HG02759 (cell line): ENCODE results near the gene C19orf73.
"Not testable (repeated sequence)": the region's sequence is repeated elsewhere in the genome, so short reads cannot be mapped to it uniquely, and the experiment has no call there.

Source experiments
- ATAC-seq: cut with Tn5 transposase; IDR thresholded peaks from one replicate; pipeline ENCODE4 v1.9.1; 2021; ENCODE audit warnings: mild to moderate bottlenecking, moderate library complexity; ENCODE audit not compliant: unreplicated experiment

Gene C19orf73

DNA sequence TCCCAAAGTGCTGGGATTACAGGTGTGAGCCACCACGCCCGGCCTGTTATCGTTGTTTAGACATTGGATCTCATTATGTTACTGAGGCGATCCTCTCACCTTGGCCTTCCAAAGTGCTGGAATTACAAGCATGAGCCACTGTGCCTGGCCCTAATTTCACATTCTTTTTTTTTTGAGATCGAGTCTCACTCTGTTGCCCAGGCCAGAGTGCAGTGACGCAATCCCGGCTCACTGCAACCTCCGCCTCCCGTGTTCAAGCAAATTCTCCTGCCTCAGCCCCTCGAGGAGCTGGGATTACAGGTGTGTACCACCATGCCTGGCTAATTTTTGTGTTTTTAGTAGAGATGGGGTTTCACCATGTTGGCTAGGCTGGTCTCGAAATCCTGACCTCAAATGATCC is 4.3 kb upstream of the C19orf73 start:
- ATAC-seq = not testable (repeated sequence)

GRCh38 chr19:49121841-49122240 is 2.9 kb upstream of the C19orf73 start:
- ATAC-seq = not testable (repeated sequence)

GRCh38 chr19:49120868-49121267 is 1.9 kb upstream of the C19orf73 start:
- ATAC-seq = no peak

DNA sequence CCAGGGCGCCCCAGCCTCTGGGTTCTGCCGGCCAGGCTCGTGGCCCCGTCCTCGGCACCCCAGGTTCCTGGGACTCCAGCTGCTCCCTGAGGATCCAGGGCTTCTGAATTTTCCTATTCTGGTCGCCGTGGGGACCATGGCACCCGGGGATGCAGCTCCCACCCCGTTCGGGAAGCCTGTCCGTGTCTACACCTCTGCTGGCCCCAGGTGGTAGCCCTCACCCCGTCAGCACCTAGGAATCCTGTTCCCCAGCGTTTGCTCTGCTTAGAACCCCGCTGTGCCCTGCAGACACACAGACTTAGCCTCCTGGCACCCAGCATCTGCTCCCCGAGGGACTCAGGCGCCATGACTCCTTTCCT is 1.4 kb upstream of the C19orf73 start:
- no peak for ATAC-seq

DNA sequence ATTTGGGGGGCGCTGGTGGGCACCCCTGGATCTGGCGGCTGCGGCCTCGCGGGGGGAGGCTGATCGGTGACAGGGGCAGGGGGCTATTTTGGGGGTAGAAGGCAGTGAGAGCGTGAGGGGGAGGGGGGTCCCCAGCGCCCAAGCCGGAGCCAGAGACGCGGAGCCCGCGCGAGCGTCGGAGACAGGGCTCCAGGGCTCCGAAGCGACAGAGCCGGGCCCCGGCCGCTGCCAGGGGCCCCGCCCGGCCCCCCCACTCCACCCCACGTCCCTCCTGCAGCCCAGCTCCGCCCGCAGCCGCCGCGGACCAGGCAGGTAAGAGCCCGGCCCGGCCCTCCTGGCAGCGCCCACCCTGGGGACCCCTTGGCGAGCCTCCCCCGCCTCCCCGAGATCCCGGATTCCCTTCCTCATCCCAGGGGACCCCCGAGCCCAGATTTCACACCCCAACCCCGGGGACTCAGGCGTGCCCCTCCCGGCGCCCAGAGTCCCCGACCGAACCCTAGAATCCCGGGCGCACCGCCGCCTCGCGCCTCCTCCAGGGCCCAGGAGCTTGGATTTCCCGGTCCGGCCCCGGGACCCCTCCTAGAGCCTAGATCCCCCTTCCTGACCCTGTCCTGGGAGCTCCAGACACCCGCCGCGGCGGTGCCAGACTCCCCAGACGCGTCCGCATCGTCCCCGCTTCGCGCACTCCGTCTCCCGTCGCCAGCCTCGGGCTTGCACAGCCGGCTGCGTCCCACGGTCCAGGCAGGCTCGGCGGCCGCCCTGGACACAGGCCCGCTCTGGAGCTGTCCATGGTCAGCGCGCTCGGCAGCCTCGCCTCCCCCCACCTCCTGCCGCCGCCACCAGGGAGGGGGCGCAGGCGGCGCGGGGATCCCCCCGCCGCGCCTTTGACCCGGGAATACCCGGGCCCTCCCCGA is 725 bp upstream of the C19orf73 start, which contains the start of gene PPFIA3:
TSS of gene PPFIA3 (plus strand) at position 134 of the 914 bp plus-strand sequence. CDS start 8,330 bp downstream, outside the sequence.
- ATAC-seq = no peak

- ATAC-seq = no peak
These were observed 1.0 kb downstream of the C19orf73 start for GRCh38 chr19:49117677-49118564.

- no peak for ATAC-seq
These were observed 2.4 kb downstream of the C19orf73 start for GRCh38 chr19:49116544-49116943.

- no peak for ATAC-seq
These were observed 4.1 kb downstream of the C19orf73 start for GRCh38 chr19:49114630-49115363.

DNA sequence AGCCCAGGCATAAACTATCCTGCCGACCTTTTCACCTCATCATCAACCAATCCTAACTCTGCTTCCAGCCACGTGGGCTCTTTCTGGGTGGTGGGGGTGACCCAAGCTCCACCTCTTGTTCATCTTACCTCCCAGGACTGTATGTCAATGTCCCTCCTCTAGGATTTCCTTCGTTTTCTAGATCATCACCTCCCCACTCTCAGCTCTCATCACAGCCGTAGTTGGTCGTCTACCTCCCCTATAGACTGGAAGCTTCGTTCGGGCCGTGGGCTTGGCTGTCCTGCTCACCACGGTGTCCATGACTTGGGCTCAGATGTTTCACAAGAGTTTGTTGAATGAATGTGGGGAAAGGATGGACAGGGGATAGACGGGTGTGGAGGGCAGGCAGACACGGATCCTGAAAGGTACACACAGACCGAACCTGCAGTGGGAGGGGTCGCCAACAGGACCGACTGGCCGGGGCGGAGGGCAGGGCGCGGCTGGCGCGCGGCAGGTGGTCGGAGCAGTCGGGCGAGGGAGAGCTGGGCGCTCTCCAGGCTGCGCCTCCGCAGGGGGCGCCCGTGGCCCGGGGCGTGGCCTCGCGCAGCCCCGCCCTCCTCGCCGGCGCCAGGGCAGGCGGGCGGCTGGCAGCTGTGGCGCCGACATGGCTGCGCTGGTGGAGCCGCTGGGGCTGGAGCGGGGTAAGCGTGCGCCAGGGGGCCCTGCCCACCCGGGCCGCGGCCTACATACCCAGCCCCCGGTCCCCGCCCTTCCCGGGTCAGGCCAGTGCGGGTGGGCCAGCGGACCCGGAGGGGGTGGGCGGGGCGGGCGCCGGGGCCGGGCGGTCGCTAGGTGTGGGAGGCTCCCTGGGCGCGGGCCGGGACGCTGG is 4.9 kb downstream of the C19orf73 start, which contains the start of gene LIN7B:
TSS of gene LIN7B (plus strand) at position 609 of the 868 bp plus-strand sequence. CDS start at position 644, 35 bp downstream.
- ATAC-seq = peak; percentile 60

DNA sequence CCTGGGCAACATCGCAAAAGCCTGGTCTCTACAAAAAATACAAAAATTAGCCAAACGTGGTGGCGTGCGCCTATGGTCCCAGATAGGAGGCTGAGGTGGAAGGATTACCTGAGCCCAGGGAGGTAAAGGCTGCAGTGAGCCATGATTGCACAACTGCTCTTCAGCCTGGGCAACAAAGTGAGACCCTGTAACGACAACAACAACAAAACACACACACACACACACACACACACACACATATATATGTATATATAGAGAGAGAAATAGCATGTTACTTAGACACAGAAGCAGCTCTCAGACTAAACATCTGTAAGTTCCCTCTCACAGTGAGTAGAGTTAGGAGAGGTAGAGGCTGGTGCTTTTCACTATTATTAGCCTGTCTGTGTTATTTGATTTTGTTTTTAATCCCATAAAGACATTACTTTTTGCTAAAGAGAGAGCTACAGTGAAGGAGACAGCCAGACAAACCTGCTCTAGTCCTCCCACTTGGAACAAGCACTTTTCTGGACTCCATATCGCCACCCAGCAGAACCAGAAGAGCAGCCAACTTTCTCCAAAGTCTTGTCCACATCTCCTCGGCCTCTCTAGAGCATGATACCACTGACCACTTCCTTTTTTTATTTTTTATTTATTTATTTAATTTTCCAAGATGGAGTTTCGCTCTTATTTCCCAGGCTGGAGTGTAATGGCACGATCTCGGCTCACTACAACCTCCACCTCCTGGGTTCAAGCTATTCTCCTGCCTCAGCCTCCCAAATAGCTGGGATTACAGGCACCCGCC is 7.5 kb downstream of the C19orf73 start:
- no peak for ATAC-seq

GRCh38 chr19:49110567-49110966 is 8.4 kb downstream of the C19orf73 start:
- ATAC-seq = no peak

GRCh38 chr19:49109569-49110233 is 9.2 kb downstream of the C19orf73 start:
- no peak for ATAC-seq

GRCh38 chr19:49109051-49109450 is 9.9 kb downstream of the C19orf73 start:
- ATAC-seq = no peak

DNA sequence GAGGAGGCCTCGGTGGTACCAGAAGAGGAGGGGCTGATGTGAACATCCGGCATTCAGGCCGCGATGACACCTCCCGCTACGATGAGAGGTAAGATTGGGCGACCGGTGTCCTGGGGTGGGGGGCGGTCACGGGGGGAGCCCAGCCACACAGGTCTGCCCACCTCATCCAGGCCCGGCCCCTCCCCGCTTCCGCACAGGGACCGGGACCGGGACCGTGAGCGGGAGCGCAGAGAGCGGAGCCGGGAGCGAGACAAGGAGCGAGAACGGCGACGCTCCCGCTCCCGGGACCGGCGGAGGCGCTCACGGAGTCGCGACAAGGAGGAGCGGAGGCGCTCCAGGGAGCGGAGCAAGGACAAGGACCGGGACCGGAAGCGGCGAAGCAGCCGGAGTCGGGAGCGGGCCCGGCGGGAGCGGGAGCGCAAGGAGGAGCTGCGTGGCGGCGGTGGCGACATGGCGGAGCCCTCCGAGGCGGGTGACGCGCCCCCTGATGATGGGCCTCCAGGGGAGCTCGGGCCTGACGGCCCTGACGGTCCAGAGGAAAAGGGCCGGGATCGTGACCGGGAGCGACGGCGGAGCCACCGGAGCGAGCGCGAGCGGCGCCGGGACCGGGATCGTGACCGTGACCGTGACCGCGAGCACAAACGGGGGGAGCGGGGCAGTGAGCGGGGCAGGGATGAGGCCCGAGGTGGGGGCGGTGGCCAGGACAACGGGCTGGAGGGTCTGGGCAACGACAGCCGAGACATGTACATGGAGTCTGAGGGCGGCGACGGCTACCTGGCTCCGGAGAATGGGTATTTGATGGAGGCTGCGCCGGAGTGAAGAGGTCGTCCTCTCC is 11.1 kb downstream of the C19orf73 start:
- ATAC-seq = no peak

GRCh38 chr19:49106648-49107135 is 12.3 kb downstream of the C19orf73 start:
- ATAC-seq = no peak

DNA sequence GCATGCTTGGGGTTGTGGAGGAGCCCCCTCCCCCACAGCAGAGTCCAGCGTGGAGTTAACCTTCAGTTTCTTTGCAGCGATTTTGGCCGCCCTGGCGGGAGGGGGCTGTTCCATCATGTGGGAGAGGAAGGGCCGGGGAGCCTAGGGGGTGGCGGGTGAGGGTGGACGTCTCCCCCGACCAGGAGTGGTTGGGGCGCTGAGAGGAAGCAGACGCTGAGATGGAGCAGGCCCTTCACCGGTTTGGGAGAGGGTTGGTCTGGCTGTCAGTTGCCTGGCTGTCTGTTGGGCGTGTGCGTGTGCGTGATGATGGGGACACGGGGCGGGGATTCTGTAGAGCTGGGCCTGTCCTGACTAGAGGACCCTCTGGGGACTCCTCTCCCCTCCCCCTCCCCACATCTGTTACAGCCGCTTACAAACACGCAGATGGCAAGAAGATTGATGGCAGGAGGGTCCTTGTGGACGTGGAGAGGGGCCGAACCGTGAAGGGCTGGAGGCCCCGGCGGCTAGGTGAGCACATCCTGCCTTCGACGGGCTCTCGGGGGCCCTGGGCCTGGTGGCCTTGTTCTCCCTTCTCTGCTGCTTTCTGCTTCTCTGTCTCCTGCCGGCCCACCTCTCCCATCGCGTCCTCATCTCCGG is 14.6 kb downstream of the C19orf73 start:
- ATAC-seq = no peak
